ENCODE measurements around the gene GNG7. TPM values are rescaled to one million over a fixed set of nuclear protein-coding genes. Genes with fewer than 3 reads are reported as not detected.
A peak's percentile ranks its signal among the peaks of the same experiment; 100 is the strongest.

The GNG7 gene
- total RNA-seq: 1 to 10 TPM; 1.2 to 2.2 TPM

DNA sequence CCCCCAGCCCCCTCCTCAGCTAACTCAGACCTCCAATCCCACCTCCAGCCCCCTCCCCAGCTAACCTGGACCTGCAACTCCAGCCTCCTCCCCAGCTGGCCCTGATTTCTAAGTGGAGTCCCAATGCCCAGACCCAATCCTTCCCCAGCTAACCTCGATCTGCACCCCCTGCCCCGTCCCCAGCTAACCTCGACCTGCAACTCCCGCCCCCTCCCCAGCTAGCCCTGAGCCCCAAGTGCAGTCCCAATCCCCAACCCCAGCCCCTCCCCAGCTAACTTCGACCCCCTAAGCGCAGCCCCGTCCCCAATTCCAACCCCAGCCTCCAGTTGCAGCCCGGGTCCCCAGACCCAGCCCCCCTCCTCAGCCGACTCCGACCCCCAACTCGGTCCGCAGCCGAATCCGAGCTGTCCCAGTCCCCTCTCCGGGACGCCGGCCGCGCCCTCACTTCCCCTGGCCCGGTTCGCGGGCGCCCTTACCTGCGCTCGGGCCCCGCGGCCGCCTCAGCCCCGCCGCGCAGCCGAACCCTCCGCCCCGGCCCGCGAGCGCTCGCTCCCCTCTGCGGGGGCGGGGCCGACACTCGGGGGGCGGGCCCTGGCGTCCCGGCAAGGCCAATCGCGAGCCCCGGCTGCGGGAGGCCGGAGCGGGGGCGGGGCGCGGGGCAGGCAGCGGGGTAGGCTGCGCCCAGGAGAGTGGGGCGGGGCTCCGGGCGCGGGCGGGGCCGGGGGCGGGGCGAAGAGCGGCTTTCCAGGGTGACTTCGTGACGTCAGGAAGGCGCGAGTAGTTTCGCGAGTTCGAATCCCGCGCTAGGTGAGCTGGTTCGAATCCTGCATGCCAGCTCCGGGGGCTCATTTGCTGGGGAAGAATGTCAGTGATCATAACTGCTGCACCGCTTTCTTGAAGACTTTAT is at the start of gene GNG7:
GNG7 (minus strand) TSS at position 525 of the 907 bp plus-strand sequence. CDS start 182,006 bp downstream, outside the sequence.
- POLR2A ChIA-PET: interaction anchor here (0.6 to 2.6 kb wide), 4 partner anchors 37 to 427 kb away, joined by 3 to 7 read pairs (median 3); partner anchors contain the start of gene SLC39A3
- Mint-ChIP-seq H3K27ac (no peak within 1 kb of the TSS), H3K4me3 (peak within 1 kb of the TSS; percentile 70)

DNA sequence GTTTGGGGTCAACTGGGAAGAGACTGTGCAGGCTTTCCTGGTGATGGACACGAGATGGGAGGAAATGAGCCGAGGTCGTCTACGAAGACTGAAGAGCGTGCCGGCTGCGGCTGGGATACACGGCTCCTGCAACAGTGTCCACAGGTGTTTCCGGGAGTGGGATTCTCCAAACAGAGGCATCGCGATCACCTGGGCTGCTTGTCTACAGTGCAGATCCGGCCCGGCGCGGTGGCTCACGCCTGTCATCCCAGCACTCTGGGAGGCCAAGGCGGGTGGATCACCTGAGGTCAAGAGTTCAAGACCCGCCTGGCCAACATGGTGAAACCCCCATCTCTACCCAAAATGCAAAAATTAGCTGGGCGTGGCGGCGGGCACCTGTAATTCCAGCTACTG is 48.9 kb upstream of the GNG7 start:
- no peak overlapping the region for H3K27ac Mint-ChIP-seq
- no peaks in the 10 kb centered on the region for H3K9me3 Mint-ChIP-seq
- no peaks in the 10 kb centered on the region for H3K27me3 Mint-ChIP-seq
- H3K36me3 Mint-ChIP-seq: no peaks in the 10 kb centered on the region
- POLR2A ChIA-PET: interaction anchor here (0.6 kb wide), 1 partner anchor 475 kb away, joined by 3 read pairs; no protein-coding TSS in a partner anchor
- no peaks in the 10 kb centered on the region for H3K4me1 Mint-ChIP-seq
- DNase-seq (no peak), ATAC-seq (ENCODE audit: low read depth) (no peak)
- no peak overlapping the region for H3K4me3 Mint-ChIP-seq

More for the DNA sequence above, at the start of gene GNG7:
- Mint-ChIP-seq H3K9me3 (no peaks in the 10 kb centered on the region), H3K4me1 (peaks cover 4% of the 10 kb centered on the region), H3K27me3 (peaks cover 6% of the 10 kb centered on the region), H3K36me3 (no peaks in the 10 kb centered on the region)
- ATAC-seq (ENCODE audit: low read depth) (peak; percentile 99), DNase-seq (peak; percentile 99)

DNA sequence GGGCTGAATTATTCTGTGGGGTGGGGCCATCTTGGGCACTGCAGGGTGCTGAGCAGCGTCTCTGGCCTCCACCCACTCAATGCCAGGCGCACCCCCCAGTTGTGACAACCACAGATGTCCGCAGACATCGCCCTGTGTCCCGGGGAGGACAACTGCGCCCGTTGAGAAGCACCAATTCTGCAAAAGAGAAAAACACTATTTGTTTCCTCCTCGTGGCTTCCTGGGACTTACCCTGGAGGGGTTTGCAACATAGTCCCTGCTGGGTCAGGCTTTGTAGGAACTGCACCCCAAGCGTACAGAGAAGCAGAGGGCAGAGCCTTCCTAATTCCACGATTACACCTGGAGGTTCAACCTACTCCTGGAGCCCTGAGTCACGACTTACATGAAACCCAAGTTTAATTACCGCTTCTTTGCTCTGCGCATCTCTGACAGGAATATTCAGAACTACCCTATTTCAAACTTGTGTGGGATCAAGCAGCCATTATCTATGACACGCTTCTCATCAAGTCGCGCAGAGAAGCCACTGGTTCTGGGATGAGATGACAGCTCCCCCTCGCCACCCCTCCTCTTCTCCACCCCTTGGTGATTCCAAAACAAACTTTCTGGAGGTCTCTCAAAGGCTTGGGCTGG is 48.4 kb upstream of the GNG7 start:
- ATAC-seq (ENCODE audit: low read depth) (no peak), DNase-seq (no peak)
- Mint-ChIP-seq H3K9me3 (no peaks in the 10 kb centered on the region), H3K36me3 (no peaks in the 10 kb centered on the region), H3K27me3 (no peaks in the 10 kb centered on the region), H3K4me3 (no peak overlapping the region), H3K4me1 (no peaks in the 10 kb centered on the region), H3K27ac (no peak overlapping the region)
- POLR2A ChIA-PET: no interaction called here

DNA sequence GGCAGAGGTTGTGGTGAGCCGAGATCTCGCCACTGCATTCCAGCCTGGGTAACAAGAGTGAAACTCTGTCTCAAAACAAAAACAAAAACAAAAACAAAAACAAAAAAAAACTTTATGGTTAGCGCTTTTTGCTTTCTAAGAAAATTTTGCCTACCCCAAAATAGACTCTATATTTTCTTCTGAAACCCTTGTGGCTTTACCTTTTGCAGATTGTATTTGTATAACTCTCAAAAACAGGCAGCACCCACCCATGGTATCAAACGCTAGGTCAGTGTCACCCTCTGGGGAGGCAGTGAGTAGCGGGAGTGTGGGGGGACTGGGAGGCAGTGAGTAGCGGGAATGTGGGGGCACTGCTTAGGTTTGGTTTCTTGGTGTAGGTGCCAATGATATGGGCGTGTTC is 44.9 kb upstream of the GNG7 start:
- H3K27me3 Mint-ChIP-seq: peaks cover 9% of the 10 kb centered on the region
- ATAC-seq (ENCODE audit: low read depth) (no peak), DNase-seq (no peak)
- H3K4me3 Mint-ChIP-seq: no peak overlapping the region
- no peaks in the 10 kb centered on the region for H3K9me3 Mint-ChIP-seq
- no peaks in the 10 kb centered on the region for H3K4me1 Mint-ChIP-seq
- POLR2A ChIA-PET: no interaction called here
- no peak overlapping the region for H3K27ac Mint-ChIP-seq
- H3K36me3 Mint-ChIP-seq: no peaks in the 10 kb centered on the region

DNA sequence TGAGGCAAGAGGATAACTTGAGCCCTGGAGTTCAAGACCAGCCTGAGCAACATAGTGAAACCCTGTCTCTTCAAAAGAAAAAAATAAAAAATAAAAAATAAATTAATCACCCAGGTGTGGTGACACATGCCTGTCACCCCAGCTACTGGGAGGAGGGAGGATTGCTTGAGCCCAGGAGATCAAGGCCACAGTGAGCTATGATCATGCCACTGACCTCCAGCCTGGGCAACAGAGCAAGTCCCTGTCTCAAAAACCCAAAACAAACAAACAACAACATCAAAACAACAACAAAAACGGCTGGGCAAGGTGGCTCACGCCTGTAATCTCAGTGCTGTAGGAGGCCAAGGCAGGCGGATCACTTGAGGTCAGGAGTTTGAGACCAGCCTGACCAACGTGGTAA is 41.6 kb upstream of the GNG7 start:
- Mint-ChIP-seq H3K36me3 (no peaks in the 10 kb centered on the region), H3K27ac (no peak overlapping the region), H3K9me3 (no peaks in the 10 kb centered on the region), H3K27me3 (peaks cover 18% of the 10 kb centered on the region), H3K4me3 (no peak overlapping the region), H3K4me1 (peaks cover 5% of the 10 kb centered on the region)
- POLR2A ChIA-PET: no interaction called here
- DNase-seq: no peak
- ATAC-seq (ENCODE audit: low read depth): no peak

DNA sequence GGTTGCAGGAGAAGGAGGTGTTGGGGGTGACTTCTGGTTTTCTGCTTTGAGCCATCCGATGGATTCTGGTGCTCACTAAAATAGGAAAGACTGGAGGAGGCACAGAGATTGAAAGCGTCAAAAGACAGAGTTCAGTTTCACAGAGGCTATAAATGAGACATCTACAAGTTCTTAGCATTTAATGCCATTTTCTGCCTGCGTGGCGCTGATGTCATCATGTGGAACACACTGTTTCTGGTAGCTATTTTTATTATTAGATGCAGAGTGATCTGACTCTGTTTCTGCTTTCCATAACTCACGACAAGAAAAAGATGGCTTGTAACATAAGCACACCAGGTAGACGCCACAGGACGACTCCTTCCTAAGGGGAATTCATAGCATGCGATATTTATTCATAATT is 40.6 kb upstream of the GNG7 start:
- no peak overlapping the region for H3K4me3 Mint-ChIP-seq
- DNase-seq: no peak
- POLR2A ChIA-PET: no interaction called here
- no peaks in the 10 kb centered on the region for H3K9me3 Mint-ChIP-seq
- no peak for ATAC-seq (ENCODE audit: low read depth)
- H3K27me3 Mint-ChIP-seq: peaks cover 18% of the 10 kb centered on the region
- no peak overlapping the region for H3K27ac Mint-ChIP-seq
- peaks cover 11% of the 10 kb centered on the region for H3K4me1 Mint-ChIP-seq
- peaks cover 5% of the 10 kb centered on the region for H3K36me3 Mint-ChIP-seq

DNA sequence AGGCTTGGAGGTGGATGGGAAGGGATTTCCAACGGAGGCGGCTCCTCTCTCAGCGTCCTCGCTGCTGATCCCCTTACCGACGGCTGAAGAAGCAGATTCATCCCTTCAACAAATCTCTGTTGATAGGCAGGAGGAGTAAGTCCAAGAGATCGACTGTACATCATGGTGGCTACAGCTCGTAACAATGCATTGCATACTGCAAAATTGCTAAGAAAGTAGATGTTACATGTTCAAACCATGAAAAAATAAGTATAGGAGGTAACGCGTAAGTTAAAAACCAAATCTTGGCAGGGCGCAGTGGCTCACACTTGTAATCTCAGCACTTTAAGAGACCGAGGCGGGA is 37.8 kb upstream of the GNG7 start:
- H3K27me3 Mint-ChIP-seq: peaks cover 14% of the 10 kb centered on the region
- no peak for DNase-seq
- no peak for ATAC-seq (ENCODE audit: low read depth)
- H3K4me3 Mint-ChIP-seq: peak overlapping the region; percentile 84
- H3K9me3 Mint-ChIP-seq: no peaks in the 10 kb centered on the region
- H3K4me1 Mint-ChIP-seq: peaks cover 14% of the 10 kb centered on the region
- POLR2A ChIA-PET: interaction anchor here (2.1 kb wide), 1 partner anchor 38 kb away, joined by 7 read pairs; the partner anchor contains the start of gene GNG7
- H3K27ac Mint-ChIP-seq: no peak overlapping the region
- peaks cover 21% of the 10 kb centered on the region for H3K36me3 Mint-ChIP-seq

DNA sequence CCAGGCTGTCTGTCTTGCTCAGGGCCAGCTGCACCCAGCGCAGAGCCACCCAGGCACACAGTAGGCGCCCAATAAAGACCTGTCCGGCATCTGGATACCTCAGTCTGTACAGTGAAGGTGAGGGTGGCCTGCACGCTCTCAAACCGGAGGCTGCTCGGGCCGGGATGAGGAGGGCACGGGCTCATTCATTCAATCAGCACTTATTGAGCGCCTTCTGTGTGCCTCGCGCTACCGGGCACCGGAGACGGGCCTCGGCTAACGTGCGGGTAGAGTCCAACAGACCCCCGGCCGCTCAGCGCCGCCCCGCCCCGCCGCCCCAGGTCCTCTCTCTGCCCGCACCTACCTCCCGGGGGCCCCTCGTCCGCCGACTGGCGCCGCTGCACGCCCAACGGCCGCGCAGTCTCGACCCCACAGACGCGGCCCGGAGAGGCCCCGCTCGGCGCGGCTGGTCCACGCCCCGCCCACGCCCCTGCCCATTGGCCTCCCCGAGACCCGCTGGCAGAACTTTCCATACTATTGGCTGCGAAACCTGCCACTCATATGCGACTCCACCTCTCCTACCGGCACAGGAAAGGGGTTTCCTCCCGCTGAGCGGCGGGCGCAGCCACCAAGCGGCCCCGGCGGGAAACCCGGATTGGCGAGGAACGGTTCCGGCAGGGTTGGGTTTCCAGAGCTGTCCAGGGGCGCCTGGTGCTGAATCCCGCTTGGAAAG is 37.3 kb upstream of the GNG7 start, which contains the start of gene SLC39A3:
SLC39A3 (minus strand) TSS at position 416 of the 712 bp plus-strand sequence. CDS start 2,760 bp downstream, outside the sequence.
- Mint-ChIP-seq H3K27me3 (peaks cover 14% of the 10 kb centered on the region), H3K9me3 (no peaks in the 10 kb centered on the region), H3K4me1 (peaks cover 14% of the 10 kb centered on the region), H3K4me3 (peak within 1 kb of the TSS; percentile 84), H3K27ac (peak within 1 kb of the TSS; percentile 58), H3K36me3 (peaks cover 23% of the 10 kb centered on the region)
- DNase-seq: peak; percentile 95
- ATAC-seq (ENCODE audit: low read depth): peak; percentile 99
- POLR2A ChIA-PET: interaction anchor here (0.6 to 2.1 kb wide), 5 partner anchors 14 to 211 kb away, joined by 3 to 8 read pairs (median 5); partner anchors contain the start of genes GNG7, SGTA and THOP1

DNA sequence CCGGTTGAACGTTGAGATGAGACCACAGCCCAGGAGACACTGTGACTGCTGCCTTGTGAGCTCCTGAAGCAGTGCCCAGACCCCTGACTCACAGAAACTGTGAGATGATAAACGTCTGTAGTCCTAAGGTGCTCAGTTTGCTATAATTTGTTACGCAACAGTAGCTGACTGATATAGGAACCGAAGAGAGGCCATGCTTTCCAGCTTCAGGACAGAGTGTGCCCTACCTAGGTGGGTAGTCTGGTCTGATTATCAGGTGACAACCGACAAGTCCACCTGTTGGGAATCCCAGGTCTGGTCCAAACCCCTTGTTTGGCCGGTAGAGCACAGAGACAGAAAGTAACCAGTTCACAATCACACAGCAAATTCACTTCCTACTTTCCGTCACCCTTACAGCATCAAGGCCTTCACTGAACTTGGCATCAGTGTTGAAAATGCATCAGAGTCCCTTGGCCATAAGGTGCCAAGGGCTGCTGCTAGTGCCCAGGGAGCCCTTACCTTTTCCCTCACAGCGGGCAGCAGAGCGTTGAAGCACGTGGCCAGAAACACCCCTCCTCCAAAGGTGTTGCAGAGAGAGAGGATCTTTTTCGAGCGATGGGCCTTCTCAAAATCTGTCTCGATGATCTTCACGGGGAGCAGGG is 34.2 kb upstream of the GNG7 start:
- Mint-ChIP-seq H3K4me1 (peaks cover 14% of the 10 kb centered on the region), H3K27ac (no peak overlapping the region), H3K36me3 (peaks cover 28% of the 10 kb centered on the region), H3K9me3 (no peaks in the 10 kb centered on the region), H3K4me3 (no peak overlapping the region), H3K27me3 (peaks cover 3% of the 10 kb centered on the region)
- ATAC-seq (ENCODE audit: low read depth) (no peak), DNase-seq (no peak)
- POLR2A ChIA-PET: interaction anchor here (1.2 kb wide), 1 partner anchor 214 kb away, joined by 3 read pairs; no protein-coding TSS in a partner anchor

DNA sequence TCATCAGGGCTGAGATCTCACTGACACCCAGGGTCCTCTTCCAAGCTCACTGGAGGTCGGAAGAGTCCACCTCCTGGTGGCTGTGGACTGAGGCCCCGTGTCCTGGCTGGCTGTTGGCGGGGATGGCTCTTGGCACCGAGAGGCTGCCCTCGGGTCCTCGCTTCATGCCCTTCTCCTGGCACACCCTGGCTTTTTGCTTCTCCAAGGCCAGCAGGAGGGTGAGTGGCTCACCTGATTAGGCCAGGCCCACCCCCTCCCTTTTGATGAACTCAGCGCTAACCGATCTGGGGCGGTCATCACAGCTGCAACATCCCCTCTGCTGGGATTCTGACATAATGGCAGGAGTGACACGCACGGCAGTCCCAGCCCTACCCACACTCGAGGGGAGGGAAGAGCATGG is 32.9 kb upstream of the GNG7 start:
- no peak for ATAC-seq (ENCODE audit: low read depth)
- Mint-ChIP-seq H3K27me3 (peaks cover 3% of the 10 kb centered on the region), H3K9me3 (no peaks in the 10 kb centered on the region), H3K27ac (no peak overlapping the region), H3K4me1 (peaks cover 14% of the 10 kb centered on the region), H3K4me3 (no peak overlapping the region), H3K36me3 (peaks cover 28% of the 10 kb centered on the region)
- POLR2A ChIA-PET: no interaction called here
- DNase-seq: no peak

DNA sequence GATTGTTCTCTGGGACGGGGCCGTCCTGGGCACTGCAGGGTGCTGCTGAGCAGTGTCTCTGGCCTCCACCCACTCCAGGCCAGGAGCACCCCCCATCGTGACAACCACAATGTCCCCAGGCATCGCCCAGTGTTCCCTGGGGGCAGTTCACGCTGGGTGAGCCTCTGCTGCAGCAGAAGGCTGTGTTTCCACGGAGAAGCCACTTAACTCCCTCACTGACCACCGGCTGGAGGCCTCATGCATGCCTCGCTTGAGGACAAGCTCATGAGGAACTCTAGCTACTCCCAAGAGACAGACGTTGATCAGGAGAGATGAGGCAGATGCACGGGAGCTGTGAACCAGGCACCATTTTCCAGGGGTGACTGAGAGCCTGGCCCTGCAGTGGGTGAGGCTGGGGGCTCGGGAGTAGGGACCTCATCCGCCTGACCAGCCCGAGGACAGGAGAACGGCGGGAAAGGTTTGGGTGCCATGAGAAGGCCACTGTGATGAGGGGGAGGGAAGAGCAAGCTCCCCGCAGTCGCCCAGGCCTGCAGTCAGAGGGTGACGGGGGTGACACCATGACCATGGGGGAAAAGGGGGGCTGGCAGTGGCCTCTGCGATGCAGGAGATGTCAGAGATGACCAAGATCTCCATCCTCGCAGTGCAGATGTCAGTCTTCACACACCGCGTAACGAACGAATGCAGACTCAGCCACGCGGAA is 32.2 kb upstream of the GNG7 start:
- no peak overlapping the region for H3K27ac Mint-ChIP-seq
- ATAC-seq (ENCODE audit: low read depth) (no peak), DNase-seq (no peak)
- H3K27me3 Mint-ChIP-seq: no peaks in the 10 kb centered on the region
- no peaks in the 10 kb centered on the region for H3K9me3 Mint-ChIP-seq
- peaks cover 28% of the 10 kb centered on the region for H3K36me3 Mint-ChIP-seq
- peaks cover 10% of the 10 kb centered on the region for H3K4me1 Mint-ChIP-seq
- POLR2A ChIA-PET: no interaction called here
- no peak overlapping the region for H3K4me3 Mint-ChIP-seq

DNA sequence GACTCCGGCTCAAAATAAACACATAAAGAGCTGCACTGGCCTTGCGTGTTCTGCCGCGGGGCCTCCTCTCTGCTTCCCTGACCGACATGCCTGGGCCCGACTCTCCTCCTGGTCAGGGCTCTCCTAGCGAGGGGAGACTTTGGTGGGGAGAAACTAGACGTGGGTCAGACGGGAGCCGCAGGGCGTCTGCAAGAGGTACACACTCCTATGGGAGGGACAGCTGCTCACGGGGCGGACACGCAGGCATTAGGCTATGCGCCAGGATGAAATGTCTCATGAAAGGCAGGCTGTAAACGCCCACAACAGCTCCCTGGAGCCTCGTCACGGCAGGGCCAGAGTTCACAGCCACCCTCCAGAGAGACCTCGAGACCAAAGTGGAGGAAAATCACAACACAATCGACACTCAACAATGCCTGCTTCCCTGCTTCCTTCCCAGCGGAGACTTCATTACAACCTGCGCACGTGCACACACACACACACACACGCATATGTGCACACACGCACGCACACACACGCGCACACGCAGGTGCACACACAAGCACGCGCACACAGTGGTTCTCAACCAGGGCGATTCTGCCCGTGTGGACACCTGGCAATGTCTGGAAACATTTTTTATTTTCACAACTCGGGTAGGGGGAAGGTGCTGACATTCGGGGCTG is 31.6 kb upstream of the GNG7 start:
- H3K4me3 Mint-ChIP-seq: no peak overlapping the region
- peaks cover 28% of the 10 kb centered on the region for H3K36me3 Mint-ChIP-seq
- no peaks in the 10 kb centered on the region for H3K27me3 Mint-ChIP-seq
- ATAC-seq (ENCODE audit: low read depth) (no peak), DNase-seq (no peak)
- peaks cover 8% of the 10 kb centered on the region for H3K4me1 Mint-ChIP-seq
- H3K27ac Mint-ChIP-seq: no peak overlapping the region
- no peaks in the 10 kb centered on the region for H3K9me3 Mint-ChIP-seq
- POLR2A ChIA-PET: no interaction called here
